Lung (tissue), 12 donors: ENCODE data around the gene RRAGB. TPM values are rescaled to one million over a fixed set of nuclear protein-coding genes. Genes with fewer than 3 reads are reported as not detected.

ENCODE experiments used
- ATAC-seq: fragments of 200-7000 bp; cut with Tn5 transposase; one replicate; pipeline ENCODE4 v1.9.1; 2020; ENCODE audit warnings: moderate number of reproducible peaks; ENCODE audit not compliant: insufficient read depth, low FRiP score
- DNase-seq, 3 donors: peaks; one replicate each; pipeline ENCODE4 v3.0.0-alpha.2; 2013 to 2017
- H3K27ac ChIP-seq, 2 donors: one replicate each; pipeline ENCODE4 v1.5.1; 2013; ENCODE audit warnings: mild to moderate bottlenecking in 2 of 2, moderate library complexity in 2 of 2, control low read depth in 1 of 2, inconsistent platforms in 1 of 2, low read depth in 1 of 2, low read length in 1 of 2
- H3K27me3 ChIP-seq, 3 donors: one replicate each; pipeline ENCODE4 v1.5.1; 2013; ENCODE audit warnings: low read length in 2 of 3; ENCODE audit not compliant: control insufficient read depth in 3 of 3, insufficient read depth in 3 of 3
- H3K36me3 ChIP-seq, 4 donors: one replicate each; pipeline ENCODE4 v1.5.1; 2013; ENCODE audit warnings: low read length in 4 of 4, mild to moderate bottlenecking in 1 of 4, moderate library complexity in 1 of 4; ENCODE audit not compliant: control insufficient read depth in 4 of 4, insufficient read depth in 4 of 4
- H3K4me1 ChIP-seq, 5 donors: one replicate each; pipeline ENCODE4 v1.5.1; 2013; ENCODE audit warnings: low read length in 5 of 5, mild to moderate bottlenecking in 2 of 5, moderate library complexity in 1 of 5; ENCODE audit not compliant: control insufficient read depth in 5 of 5, insufficient read depth in 5 of 5
- H3K4me3 ChIP-seq: one replicate; pipeline ENCODE4 v1.5.1; 2013; ENCODE audit warnings: mild to moderate bottlenecking, control low read depth, moderate library complexity
- H3K9ac ChIP-seq, 2 donors: one replicate each; pipeline ENCODE4 v1.5.1; 2013; ENCODE audit warnings: low read length in 2 of 2, control low read depth in 1 of 2; ENCODE audit not compliant: insufficient read depth in 1 of 2
- H3K9me3 ChIP-seq, 4 donors: one replicate each; pipeline ENCODE4 v1.5.1; 2013; ENCODE audit warnings: low read length in 3 of 4, mild to moderate bottlenecking in 1 of 4, moderate library complexity in 1 of 4; ENCODE audit not compliant: control insufficient read depth in 4 of 4, insufficient read depth in 3 of 4
- WGBS, 2 donors: extraction: QIAGEN DNeasy Blood & Tissue Kit; methylation state at CpG; one replicate each; pipeline ENCODE4 v1.1.7; 2013; 5-methylcytosine and 5-hydroxymethylcytosine counted together
- polyA plus RNA-seq, 2 donors: library from polyadenylated mRNA; stranded (reverse); fragments of 200-250 nt; gene quantifications; one replicate each; pipeline ENCODE4 v1.2.1, GENCODE V29; 2013
- total RNA-seq, 2 donors: library from RNA; depleted of rRNA in 1 of 2; stranded (reverse); fragments of >200 nt in 1 of 2; gene quantifications; one replicate each; pipeline ENCODE4 v1.2.1, GENCODE V29; 2014 to 2021
- TF ChIP-seq, protein P1 (sequence below): IDR thresholded peaks from 2 replicates; pipeline ENCODE4 v1.5.1; 2012; ENCODE audit warnings: mild to moderate bottlenecking; ENCODE audit errors: control extremely low read depth, extremely low read depth
- donor health status: control.
- donor health status: control.
- donor health status: Bipolar disorder and iron deficiency.
- donor health status: healthy.
- donor health status: DM: yes; HTN: yes; CAD: no.

Gene RRAGB
- total and polyA plus RNA-seq, 4 donors, result 13.0 to 44.9 (median 16.2) TPM

DNA sequence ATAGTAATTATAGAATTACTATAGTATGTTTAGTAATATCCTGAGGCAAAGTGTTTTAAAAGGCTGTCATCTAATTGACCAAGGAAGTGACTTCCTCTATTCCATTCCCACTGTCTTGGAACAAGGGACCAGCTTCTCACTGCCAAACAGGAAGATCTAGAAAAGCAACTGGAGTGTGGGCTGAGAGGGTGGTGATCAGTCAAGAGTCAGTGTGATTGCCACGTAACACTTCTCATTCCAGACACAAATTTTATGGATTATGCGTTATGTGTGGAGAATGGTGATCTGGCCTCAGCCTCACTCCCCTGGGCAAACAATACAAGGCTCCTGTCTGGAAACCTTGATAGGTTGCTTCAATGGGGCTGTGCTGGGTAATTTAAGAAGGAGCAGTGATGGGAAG, 60.0 kb downstream of the RRAGB start:
- Histone ChIP-seq H3K9ac (no peak overlapping the region), H3K4me1 (no peaks in the 10 kb centered on the region), H3K27ac (no peak overlapping the region), H3K4me3 (no peak overlapping the region), H3K27me3 (no peaks in the 10 kb centered on the region), H3K36me3 (no peaks in the 10 kb centered on the region), H3K9me3 (no peaks in the 10 kb centered on the region)
- TF ChIP-seq, protein P1, sequence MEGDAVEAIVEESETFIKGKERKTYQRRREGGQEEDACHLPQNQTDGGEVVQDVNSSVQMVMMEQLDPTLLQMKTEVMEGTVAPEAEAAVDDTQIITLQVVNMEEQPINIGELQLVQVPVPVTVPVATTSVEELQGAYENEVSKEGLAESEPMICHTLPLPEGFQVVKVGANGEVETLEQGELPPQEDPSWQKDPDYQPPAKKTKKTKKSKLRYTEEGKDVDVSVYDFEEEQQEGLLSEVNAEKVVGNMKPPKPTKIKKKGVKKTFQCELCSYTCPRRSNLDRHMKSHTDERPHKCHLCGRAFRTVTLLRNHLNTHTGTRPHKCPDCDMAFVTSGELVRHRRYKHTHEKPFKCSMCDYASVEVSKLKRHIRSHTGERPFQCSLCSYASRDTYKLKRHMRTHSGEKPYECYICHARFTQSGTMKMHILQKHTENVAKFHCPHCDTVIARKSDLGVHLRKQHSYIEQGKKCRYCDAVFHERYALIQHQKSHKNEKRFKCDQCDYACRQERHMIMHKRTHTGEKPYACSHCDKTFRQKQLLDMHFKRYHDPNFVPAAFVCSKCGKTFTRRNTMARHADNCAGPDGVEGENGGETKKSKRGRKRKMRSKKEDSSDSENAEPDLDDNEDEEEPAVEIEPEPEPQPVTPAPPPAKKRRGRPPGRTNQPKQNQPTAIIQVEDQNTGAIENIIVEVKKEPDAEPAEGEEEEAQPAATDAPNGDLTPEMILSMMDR, result no peak
- DNase-seq (no peak), ATAC-seq (no peak)
- WGBS, 2 donors, result 82 to 90% methylated on average over 2 of the region's 2 CpGs

GRCh38 chrX:55778322-55778721, 60.8 kb downstream of the RRAGB start:
- no peak overlapping the region for H3K27ac ChIP-seq
- ATAC-seq (no peak), DNase-seq (no peak)
- no peaks in the 10 kb centered on the region for H3K36me3 ChIP-seq
- no peaks in the 10 kb centered on the region for H3K4me1 ChIP-seq
- no peaks in the 10 kb centered on the region for H3K9me3 ChIP-seq
- no peak overlapping the region for H3K4me3 ChIP-seq
- TF ChIP-seq, protein P1, result no peak
- H3K27me3 ChIP-seq, result no peaks in the 10 kb centered on the region
- no peak overlapping the region for H3K9ac ChIP-seq

- DNase-seq (no peak), ATAC-seq (no peak)
- no peaks in the 10 kb centered on the region for H3K27me3 ChIP-seq
- H3K36me3 ChIP-seq, result no peaks in the 10 kb centered on the region
- no peak overlapping the region for H3K9ac ChIP-seq
- H3K9me3 ChIP-seq, result peaks cover 0 to 4% (median 0%) of the 10 kb centered on the region in 4 donors
- no peak overlapping the region for H3K27ac ChIP-seq
- no peaks in the 10 kb centered on the region for H3K4me1 ChIP-seq
- H3K4me3 ChIP-seq, result no peak overlapping the region
- 77 to 89% methylated on average over 3 of the region's 3 CpGs for whole genome bisulfite sequencing, 2 donors
- TF ChIP-seq, protein P1, result no peak
Measured at GRCh38 chrX:55783723-55784122, 66.2 kb downstream of the RRAGB start.

GRCh38 chrX:55787063-55787462, 69.5 kb downstream of the RRAGB start:
- H3K9ac ChIP-seq, result no peak overlapping the region
- no peak overlapping the region for H3K27ac ChIP-seq
- no peak for ATAC-seq

More at GRCh38 chrX:55787063-55787462, 69.5 kb downstream of the RRAGB start:
- no peaks in the 10 kb centered on the region for H3K27me3 ChIP-seq
- TF ChIP-seq, protein P1, result no peak
- H3K9me3 ChIP-seq, result peaks cover 0 to 4% (median 0%) of the 10 kb centered on the region in 4 donors
- no peaks in the 10 kb centered on the region for H3K36me3 ChIP-seq
- no peak for DNase-seq
- no peak overlapping the region for H3K4me3 ChIP-seq
- H3K4me1 ChIP-seq, result no peaks in the 10 kb centered on the region
